ENCODE measurements around the gene PCBP1.
"Not testable (repeated sequence)": the region's sequence is repeated elsewhere in the genome, so short reads cannot be mapped to it uniquely, and the experiment has no call there.

The PCBP1 gene

DNA sequence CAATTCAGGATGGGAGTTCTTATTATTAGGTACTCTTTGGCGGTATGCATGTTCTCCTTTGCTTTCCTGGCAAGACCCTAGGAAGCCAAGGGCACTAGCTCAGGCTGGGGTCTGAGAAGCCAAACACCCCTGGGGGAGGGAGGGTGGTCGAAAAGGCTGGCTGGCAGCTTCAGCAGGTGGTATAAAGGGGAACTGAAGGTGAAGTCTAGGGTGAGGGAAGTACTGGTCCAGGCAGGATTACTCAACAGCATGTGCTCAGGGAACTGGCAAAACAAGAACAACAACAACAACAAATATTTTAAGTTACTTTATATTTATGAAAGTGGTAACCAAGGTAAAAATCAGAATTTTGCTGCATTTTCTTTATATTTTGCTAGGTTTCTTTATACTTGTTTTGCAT lies 40.7 kb upstream of the PCBP1 start:
- H3K9ac ChIP-seq = no peak overlapping the region
- TF ChIP-seq, protein P1, sequence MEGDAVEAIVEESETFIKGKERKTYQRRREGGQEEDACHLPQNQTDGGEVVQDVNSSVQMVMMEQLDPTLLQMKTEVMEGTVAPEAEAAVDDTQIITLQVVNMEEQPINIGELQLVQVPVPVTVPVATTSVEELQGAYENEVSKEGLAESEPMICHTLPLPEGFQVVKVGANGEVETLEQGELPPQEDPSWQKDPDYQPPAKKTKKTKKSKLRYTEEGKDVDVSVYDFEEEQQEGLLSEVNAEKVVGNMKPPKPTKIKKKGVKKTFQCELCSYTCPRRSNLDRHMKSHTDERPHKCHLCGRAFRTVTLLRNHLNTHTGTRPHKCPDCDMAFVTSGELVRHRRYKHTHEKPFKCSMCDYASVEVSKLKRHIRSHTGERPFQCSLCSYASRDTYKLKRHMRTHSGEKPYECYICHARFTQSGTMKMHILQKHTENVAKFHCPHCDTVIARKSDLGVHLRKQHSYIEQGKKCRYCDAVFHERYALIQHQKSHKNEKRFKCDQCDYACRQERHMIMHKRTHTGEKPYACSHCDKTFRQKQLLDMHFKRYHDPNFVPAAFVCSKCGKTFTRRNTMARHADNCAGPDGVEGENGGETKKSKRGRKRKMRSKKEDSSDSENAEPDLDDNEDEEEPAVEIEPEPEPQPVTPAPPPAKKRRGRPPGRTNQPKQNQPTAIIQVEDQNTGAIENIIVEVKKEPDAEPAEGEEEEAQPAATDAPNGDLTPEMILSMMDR (conservative IDR thresholded peaks at IDR 0.05; ENCODE audit: low read depth, low read length) = no peak
- no peaks in the 10 kb centered on the region for H3K4me1 ChIP-seq (ENCODE audit: low read depth, poor library complexity, severe bottlenecking)
- no peak overlapping the region for H3K4me2 ChIP-seq
- H3K79me2 ChIP-seq (ENCODE audit: insufficient read depth, low read depth) = no peaks in the 10 kb centered on the region
- H3K4me3 ChIP-seq (IDR thresholded peaks at IDR 0.05; ENCODE audit: insufficient read depth, low read depth, low read length) = no peak overlapping the region
- no peaks in the 10 kb centered on the region for H3K27me3 ChIP-seq (ENCODE audit: insufficient read depth, low read depth)
- no peaks in the 10 kb centered on the region for H3K36me3 ChIP-seq (ENCODE audit: insufficient read depth)
- H4K20me1 ChIP-seq (ENCODE audit: insufficient read depth) = no peaks in the 10 kb centered on the region
- H3K27ac ChIP-seq = no peak overlapping the region
- H2AFZ ChIP-seq (ENCODE audit: low read depth) = no peak overlapping the region

DNA sequence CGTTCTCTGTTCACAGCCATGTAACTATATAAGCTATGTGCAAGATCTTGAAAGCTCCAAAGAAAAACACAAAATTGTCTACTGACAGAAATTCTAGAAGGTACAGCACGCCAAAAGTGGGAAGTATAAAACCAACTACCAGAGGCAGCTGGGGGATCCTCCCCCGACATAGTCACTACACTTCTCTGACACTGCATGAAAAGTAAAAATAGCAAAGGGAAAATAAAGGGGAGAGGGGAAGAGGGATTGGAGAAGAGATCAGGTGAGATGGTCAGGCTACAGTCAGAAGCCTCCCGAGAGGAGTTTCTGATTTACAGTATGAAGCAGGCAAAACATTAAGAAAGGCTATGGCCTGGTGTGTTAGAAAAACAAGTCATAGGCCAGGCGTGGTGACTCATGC lies 39.8 kb upstream of the PCBP1 start:
- H3K79me2 ChIP-seq (ENCODE audit: insufficient read depth, low read depth) = no peaks in the 10 kb centered on the region
- H3K9ac ChIP-seq = no peak overlapping the region
- no peaks in the 10 kb centered on the region for H3K4me1 ChIP-seq (ENCODE audit: low read depth, poor library complexity, severe bottlenecking)
- no peaks in the 10 kb centered on the region for H3K27me3 ChIP-seq (ENCODE audit: insufficient read depth, low read depth)
- H4K20me1 ChIP-seq (ENCODE audit: insufficient read depth) = no peaks in the 10 kb centered on the region
- H3K27ac ChIP-seq = no peak overlapping the region
- no peak overlapping the region for H2AFZ ChIP-seq (ENCODE audit: low read depth)
- no peak overlapping the region for H3K4me3 ChIP-seq (IDR thresholded peaks at IDR 0.05; ENCODE audit: insufficient read depth, low read depth, low read length)
- TF ChIP-seq, protein P1 (conservative IDR thresholded peaks at IDR 0.05; ENCODE audit: low read depth, low read length) = no peak
- H3K36me3 ChIP-seq (ENCODE audit: insufficient read depth) = no peaks in the 10 kb centered on the region
- no peak overlapping the region for H3K4me2 ChIP-seq

DNA sequence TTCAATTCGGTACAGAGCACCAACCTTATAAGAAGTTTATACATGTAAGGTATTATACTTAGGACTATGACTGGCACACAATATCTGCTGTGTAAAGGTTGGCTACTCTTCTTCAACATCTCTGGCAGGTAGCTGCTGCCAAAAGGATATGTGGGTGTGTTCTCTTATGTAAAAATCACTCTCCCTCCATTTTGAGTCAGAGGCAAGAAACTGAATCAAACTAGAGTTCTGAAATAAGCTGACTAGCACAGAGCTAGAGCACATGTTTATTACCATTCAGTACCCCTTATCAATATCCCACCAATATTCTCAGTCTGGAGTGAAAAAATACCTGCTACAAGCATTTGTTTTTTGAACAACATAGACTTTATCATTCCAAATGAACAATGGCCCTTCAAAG lies 38.0 kb upstream of the PCBP1 start:
- Histone ChIP-seq H3K79me2 (ENCODE audit: insufficient read depth, low read depth) (no peaks in the 10 kb centered on the region), H3K4me2 (no peak overlapping the region), H3K9ac (no peak overlapping the region), H3K4me3 (IDR thresholded peaks at IDR 0.05; ENCODE audit: insufficient read depth, low read depth, low read length) (no peak overlapping the region), H3K27me3 (ENCODE audit: insufficient read depth, low read depth) (no peaks in the 10 kb centered on the region), H4K20me1 (ENCODE audit: insufficient read depth) (no peaks in the 10 kb centered on the region), H3K36me3 (ENCODE audit: insufficient read depth) (no peaks in the 10 kb centered on the region), H3K27ac (no peak overlapping the region), H2AFZ (ENCODE audit: low read depth) (no peak overlapping the region), H3K4me1 (ENCODE audit: low read depth, poor library complexity, severe bottlenecking) (no peaks in the 10 kb centered on the region)
- TF ChIP-seq, protein P1 (conservative IDR thresholded peaks at IDR 0.05; ENCODE audit: low read depth, low read length) = no peak

DNA sequence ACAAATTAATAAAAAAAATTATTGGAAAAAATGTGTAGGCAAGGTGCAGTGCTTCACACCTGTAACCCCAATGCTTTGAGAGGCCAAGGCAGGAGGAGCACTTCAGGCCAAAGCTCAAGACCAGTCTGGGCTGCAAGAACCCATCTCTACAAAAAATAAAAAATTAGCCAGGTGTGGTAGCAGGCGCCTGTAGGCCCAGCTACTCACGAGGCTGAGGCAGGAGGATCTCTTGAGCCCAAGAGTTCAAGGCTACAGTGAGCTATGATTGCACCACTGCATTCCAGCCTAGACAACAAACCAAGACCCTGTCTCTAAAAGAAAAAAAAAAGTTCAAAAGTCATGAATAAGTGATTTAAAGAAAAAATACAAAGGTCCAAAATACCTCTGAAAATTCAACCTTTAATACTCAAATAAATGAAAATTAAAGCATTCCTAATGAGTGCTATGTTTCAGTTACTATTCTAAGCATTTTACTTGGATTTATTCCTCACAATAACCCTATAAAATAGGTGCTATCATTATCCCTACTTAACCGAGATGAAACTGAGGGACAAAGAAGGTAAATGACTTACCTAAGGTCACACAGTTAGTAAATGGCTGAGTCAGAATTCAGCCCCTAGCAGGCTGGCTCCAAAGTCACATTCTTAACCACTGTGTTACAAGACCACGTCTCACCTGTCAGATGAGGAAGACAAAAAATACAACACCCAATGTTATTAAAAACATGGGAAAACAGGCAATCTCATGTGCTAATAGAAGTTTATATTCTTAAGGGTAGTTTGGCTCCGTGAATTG lies 36.4 kb upstream of the PCBP1 start:
- no peaks in the 10 kb centered on the region for H3K79me2 ChIP-seq (ENCODE audit: insufficient read depth, low read depth)
- no peak overlapping the region for H2AFZ ChIP-seq (ENCODE audit: low read depth)
- no peaks in the 10 kb centered on the region for H3K4me1 ChIP-seq (ENCODE audit: low read depth, poor library complexity, severe bottlenecking)
- no peaks in the 10 kb centered on the region for H4K20me1 ChIP-seq (ENCODE audit: insufficient read depth)
- H3K36me3 ChIP-seq (ENCODE audit: insufficient read depth) = no peaks in the 10 kb centered on the region
- TF ChIP-seq, protein P1 (conservative IDR thresholded peaks at IDR 0.05; ENCODE audit: low read depth, low read length) = no peak
- no peak overlapping the region for H3K4me3 ChIP-seq (IDR thresholded peaks at IDR 0.05; ENCODE audit: insufficient read depth, low read depth, low read length)
- no peak overlapping the region for H3K4me2 ChIP-seq
- no peaks in the 10 kb centered on the region for H3K27me3 ChIP-seq (ENCODE audit: insufficient read depth, low read depth)
- H3K27ac ChIP-seq = no peak overlapping the region
- no peak overlapping the region for H3K9ac ChIP-seq

DNA sequence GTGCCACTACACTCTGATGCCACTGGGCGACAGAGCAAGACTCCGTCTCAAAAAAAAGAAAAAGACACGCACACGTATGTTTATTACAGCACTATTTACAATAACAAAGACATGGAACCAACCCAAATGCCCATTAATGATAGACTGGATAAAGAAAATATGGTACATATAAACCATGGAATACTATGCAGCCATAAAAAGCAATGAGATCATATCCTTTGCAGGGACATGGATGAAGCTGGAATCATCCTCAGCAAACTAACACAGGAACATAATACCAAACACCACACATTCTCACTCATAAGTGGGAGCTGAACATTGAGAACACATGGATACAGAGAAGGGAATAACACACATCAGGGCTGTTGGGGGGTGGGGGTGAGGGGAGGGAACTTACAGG lies 32.0 kb upstream of the PCBP1 start:
- H3K27me3 ChIP-seq (ENCODE audit: insufficient read depth, low read depth); H3K9ac ChIP-seq; H3K4me1 ChIP-seq (ENCODE audit: low read depth, poor library complexity, severe bottlenecking); H3K4me3 ChIP-seq (IDR thresholded peaks at IDR 0.05; ENCODE audit: insufficient read depth, low read depth, low read length); H3K27ac ChIP-seq; H3K4me2 ChIP-seq; H2AFZ ChIP-seq (ENCODE audit: low read depth); H3K79me2 ChIP-seq (ENCODE audit: insufficient read depth, low read depth); H4K20me1 ChIP-seq (ENCODE audit: insufficient read depth); H3K36me3 ChIP-seq (ENCODE audit: insufficient read depth): not testable (repeated sequence)
